Measurements from ENCODE around the gene MIDN. TPM values are rescaled to one million over a fixed set of nuclear protein-coding genes. Genes with fewer than 3 reads are reported as not detected.
"Not testable (repeated sequence)": the region's sequence is repeated elsewhere in the genome, so short reads cannot be mapped to it uniquely, and the experiment has no call there.

Gene MIDN
- 117 TPM for total RNA-seq

DNA sequence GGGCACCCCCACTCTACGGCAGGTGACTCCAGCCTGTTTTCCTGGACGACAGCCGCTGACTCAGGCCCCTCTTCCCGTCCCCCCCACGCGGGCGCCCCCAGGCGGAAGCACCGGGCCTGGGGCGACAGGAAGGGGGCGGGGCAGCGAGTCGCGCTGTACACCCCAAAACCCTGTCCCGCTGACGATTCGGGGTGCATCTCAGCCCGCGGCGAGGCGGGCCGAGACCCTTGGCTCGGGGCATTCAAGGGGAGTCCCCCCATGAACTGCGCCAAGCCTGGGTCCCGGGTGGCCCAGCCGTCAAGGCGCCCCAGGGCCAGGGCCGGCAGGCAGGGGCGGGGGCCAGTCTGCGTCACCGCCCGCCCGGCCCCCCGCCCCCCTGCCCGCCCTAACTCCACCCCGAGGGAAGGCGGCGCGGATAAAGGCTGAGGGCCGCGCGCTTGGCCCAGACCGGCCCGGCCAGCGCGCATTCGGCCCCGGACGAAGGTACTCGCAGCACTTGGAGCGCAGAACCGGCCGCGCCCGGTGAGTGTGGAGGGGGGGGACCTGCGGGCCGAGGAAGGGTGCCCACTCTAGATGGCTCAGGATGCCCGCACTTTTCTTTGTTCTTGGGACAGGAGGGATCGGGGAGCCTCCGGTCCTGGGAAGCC is at the start of gene MIDN:
Gene MIDN (plus strand): TSS at position 445 of the 647 bp plus-strand sequence. CDS start 1,714 bp downstream, outside the sequence.
- DNase-seq (ENCODE audit: low spot score) (peak; percentile 92), ATAC-seq (peak; percentile 19)
- intact Hi-C loops (cut with DNase I), result no loop called here

DNA sequence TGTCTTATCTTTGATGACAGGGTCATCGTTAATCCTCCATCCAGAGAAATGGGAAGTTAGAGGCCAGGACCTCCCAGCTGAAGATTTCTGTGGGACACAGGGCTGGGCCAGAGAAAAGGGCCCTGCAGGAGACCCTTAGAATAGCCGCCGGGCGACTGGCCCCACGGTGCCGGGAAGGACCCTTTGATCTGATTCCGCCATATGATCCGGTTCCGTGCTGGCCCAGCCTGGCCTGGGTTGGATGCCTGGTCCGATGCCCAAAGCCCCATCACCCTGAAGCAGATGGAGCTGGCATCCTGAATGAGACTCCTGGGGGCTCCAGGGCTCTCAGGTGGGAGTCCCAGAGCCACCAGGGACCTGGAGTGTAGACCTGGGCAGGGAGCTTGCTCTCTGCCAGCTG is 48.9 kb upstream of the MIDN start:
- intact Hi-C loops (cut with DNase I), result no loop called here

DNA sequence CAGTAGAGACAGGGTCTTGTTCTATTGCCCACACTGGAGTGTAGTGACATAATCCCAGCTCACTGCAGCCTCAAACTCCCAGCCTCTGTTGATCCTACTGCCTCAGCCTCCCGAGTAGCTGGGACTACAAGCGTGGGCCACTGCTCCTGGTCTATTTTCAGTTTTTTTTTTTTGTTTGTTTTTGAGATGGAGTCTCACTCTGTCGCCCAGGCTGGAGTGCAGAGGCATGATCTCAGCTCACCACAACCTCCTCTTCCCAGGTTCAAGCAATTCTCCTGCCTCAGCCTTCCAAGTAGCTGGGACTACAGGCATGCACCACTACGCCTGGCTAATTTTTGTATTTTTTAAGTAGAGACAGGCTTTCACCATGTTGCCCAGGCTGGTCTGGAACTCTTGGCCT is 47.8 kb upstream of the MIDN start:
- DNase-seq (ENCODE audit: low spot score); ATAC-seq; intact Hi-C loops (cut with DNase I): not testable (repeated sequence)

More for the DNA sequence above, 48.9 kb upstream of the MIDN start:
- DNase-seq (ENCODE audit: low spot score), result no peak
- no peak for ATAC-seq

DNA sequence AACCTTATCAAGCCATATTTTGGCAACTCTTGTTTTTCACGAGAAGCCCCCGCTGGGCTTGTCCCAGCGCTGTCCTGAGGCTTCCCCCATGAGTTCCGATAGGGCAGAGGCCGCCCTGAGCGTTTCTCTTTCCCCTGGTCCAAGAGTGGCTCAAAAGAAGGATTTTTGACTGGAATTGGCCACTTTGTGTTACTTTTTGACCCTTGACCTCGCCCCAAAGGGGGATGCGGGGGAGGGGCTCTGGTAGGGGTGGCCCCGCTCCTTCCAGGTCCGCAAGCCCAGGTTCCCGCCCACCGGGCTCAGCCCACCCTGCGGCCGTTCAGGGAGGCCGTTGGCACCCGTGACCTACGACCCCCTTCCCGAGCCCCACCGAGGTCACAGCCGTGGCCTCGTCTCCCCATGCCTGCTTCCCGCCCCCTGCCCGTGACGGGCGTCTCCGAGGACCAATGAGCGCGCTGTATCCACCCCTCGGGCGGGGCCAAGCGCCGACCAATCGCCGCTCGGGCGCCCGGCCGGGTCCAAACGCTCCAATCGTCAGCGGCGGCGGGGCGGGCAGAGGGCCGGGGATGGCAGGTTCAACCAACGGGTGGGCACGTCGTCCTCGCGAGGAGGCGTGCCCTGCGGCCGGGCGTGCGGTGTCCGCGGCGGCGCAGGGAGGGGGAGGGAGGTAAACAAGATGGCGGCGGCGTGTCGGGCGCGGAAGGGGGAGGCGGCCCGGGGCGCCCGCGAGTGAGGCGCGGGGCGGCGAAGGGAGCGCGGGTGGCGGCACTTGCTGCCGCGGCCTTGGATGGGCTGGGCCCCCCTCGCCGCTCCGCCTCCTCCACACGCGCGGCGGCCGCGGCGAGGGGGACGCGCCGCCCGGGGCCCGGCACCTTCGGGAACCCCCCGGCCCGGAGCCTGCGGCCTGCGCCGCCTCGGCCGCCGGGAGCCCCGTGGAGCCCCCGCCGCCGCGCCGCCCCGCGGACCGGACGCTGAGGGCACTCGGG is 43.0 kb upstream of the MIDN start, which contains the start of gene STK11:
Gene STK11 (plus strand): TSS at position 665 of the 986 bp plus-strand sequence. CDS start 1,136 bp downstream, outside the sequence.
- intact Hi-C loops (cut with DNase I), result no loop called here
- DNase-seq (ENCODE audit: low spot score) (peak; percentile 99), ATAC-seq (peak; percentile 96)

DNA sequence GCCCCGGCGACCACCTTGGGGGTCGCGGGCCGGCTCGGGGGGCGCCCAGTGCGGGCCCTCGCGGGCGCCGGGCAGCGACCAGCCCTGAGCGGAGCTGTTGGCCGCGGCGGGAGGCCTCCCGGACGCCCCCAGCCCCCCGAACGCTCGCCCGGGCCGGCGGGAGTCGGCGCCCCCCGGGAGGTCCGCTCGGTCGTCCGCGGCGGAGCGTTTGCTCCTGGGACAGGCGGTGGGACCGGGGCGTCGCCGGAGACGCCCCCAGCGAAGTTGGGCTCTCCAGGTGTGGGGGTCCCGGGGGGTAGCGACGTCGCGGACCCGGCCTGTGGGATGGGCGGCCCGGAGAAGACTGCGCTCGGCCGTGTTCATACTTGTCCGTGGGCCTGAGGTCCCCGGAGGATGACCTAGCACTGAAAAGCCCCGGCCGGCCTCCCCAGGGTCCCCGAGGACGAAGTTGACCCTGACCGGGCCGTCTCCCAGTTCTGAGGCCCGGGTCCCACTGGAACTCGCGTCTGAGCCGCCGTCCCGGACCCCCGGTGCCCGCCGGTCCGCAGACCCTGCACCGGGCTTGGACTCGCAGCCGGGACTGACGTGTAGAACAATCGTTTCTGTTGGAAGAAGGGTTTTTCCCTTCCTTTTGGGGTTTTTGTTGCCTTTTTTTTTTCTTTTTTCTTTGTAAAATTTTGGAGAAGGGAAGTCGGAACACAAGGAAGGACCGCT is 42.1 kb upstream of the MIDN start:
- ATAC-seq, result no peak
- DNase-seq (ENCODE audit: low spot score), result peak; percentile 66
- intact Hi-C loops (cut with DNase I), result no loop called here

DNA sequence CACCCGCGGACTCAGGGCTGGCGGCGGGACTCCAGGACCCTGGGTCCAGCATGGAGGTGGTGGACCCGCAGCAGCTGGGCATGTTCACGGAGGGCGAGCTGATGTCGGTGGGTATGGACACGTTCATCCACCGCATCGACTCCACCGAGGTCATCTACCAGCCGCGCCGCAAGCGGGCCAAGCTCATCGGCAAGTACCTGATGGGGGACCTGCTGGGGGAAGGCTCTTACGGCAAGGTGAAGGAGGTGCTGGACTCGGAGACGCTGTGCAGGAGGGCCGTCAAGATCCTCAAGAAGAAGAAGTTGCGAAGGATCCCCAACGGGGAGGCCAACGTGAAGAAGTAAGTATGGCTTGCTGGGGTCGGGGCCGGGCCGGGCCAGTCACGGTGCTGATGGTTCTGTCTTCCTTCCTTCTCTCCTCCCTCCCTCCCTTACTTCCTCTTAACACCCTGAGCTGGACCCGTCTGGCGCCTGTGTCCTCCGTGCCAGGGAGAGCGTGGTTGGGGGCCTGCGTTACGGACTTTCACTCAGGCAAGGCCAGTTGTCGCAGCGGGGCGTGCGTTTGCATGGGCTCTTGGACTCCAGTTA is 41.4 kb upstream of the MIDN start:
- intact Hi-C loops (cut with DNase I), result no loop called here

DNA sequence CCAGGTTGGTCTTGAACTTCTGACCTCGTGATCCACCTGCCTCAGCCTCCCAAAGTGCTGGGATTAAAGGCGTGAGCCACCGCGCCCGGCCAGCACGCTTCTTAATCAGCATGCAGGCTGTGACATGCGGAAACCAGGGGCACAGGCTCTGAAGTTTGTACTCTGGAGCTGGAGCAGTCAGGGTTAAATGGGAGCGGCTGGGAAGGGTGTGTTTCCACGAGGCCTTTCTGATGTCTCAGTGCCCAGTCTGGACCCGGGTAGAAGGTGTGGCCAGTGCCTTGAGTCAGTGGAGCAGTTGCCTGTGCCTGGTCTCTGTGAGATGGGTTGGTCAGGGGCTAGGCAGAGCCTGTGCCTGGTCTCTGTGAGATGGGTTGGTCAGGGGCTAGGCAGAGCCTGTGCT is 39.6 kb upstream of the MIDN start:
- intact Hi-C loops (cut with DNase I); ATAC-seq: not testable (repeated sequence)
- DNase-seq (ENCODE audit: low spot score), result peak; percentile 57

More for the DNA sequence above, 41.4 kb upstream of the MIDN start:
- peak; percentile 73 for DNase-seq (ENCODE audit: low spot score)
- ATAC-seq, result peak; percentile 43

DNA sequence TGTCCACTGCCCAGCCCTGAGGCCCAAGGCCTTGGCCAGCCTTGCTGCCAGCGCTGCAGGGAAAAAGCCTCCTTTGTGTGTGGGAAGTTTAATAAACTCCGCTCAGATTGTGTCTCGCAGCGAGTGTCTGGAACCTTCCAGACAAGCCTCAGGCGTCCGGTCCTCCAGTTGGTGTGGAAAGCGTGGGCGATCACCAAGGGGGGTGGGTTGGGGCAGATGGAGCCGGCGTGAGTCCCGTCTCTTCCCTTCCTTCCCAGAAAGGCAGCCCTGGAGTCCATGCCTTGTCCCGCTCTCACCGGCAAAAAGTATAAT is 38.2 kb upstream of the MIDN start:
- intact Hi-C loops (cut with DNase I), result no loop called here
- ATAC-seq, result no peak
- DNase-seq (ENCODE audit: low spot score), result peak; percentile 68

DNA sequence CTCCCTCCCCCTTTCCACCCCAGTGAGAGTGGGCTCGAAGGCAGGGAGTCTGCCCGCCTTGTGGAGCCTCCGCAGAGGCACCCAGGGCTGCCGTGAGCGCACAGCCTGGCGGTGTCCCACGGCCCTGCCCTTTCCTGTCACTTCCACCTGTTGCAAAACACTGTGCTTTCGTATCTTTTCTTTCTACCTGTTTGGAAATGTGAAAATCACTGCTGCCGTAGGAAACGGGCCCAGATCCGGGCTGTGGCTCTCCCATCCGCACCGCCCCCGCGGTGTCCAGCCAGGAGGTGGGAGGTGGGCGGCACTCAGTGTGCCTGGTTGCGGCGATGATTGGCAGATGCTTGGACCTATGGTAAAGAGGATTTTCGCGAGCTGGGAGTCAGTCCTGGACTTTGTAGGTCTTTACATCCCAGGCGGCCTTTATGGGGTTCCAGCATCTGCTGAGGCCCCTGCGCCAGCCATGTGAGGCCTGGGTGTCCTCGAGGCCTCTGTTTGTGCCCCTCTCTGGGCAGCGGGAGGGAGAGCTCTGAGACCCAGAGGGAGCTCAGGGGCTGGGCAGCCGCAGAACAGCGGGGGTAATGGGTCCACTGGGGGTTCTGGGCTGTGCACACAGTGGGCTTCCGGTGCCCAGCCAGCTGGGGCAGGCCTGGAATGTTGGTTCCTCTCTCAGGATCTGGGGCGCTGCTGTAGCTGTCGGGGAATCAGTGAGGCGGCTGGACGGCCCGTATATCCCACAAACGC is 36.7 kb upstream of the MIDN start:
- ATAC-seq (no peak), DNase-seq (ENCODE audit: low spot score) (peak; percentile 69)
- intact Hi-C loops (cut with DNase I), result no loop called here

DNA sequence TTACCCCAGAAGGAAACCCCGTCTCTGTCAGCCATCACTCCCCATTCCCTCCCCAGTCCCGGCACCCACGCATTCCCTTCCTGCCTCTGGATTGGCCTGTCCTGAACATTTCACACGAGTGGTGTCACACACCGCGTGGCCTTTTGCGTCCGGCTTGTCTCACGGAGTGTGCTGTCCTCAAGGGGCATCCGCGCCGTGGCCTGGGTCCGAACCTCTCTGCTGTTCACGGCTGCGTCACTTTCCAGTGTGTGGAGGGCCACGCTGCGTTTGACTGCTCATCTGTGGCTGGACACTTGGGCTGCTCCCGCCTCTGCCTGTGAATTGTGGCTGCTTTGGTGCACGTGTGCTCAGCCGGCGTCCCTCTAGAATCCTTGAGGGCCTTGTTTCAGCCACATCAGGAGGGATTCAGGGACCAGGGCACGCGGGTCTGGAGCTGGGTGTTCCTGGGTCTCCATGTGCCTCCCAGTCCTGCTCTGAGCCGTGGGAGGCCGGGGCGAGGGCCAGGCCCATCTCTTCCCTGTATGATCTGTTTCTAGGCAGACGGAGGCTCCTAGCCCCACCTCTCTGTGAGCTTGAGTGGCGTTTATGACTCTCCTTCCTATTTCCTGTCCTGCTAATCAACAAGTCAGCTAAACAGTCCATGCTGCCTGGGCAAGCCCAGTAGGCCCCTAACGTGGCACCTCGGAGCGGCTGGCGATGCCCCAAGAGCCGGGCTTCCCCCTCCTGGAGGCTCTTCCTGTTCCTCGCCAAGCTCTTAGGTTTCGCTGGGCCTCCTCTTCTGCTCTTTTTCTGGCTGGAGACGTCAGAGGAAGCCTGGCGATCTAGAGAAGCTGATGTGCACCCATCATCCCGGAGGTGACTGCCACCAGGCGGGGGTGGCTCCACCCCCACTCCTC is 34.7 kb upstream of the MIDN start:
- intact Hi-C loops (cut with DNase I), result no loop called here

DNA sequence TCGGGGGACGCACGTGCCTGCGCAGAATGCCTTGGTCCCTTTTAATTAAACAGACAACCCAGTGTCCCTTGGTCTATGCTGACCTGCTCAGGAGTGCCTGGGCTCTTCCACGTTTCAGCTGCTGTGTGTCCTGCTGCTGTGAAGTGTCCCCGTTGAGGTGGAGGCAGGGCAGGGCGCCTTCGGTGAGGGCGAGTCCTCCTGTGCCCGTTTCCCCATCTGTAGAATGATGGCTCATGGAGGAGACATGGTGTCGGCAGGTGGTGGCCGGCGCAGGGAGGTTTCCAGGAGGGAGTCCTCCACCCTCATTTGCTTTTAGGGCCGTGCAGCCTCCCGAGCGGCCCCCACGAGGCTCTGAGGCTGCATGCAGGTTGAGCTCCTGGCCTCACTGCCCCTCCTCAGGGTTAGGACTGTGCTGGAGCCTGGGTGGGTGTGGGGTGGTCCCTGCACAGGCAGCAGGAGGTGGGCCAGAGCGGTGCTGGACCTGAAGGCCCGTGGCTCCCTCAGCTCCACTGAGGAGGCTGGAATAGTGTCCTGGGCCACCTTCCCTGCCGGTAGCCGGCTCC is 34.0 kb upstream of the MIDN start:
- intact Hi-C loops (cut with DNase I), result no loop called here
- DNase-seq (ENCODE audit: low spot score), result no peak

More for the DNA sequence above, 34.7 kb upstream of the MIDN start:
- DNase-seq (ENCODE audit: low spot score) (no peak), ATAC-seq (peak; percentile 64)

DNA sequence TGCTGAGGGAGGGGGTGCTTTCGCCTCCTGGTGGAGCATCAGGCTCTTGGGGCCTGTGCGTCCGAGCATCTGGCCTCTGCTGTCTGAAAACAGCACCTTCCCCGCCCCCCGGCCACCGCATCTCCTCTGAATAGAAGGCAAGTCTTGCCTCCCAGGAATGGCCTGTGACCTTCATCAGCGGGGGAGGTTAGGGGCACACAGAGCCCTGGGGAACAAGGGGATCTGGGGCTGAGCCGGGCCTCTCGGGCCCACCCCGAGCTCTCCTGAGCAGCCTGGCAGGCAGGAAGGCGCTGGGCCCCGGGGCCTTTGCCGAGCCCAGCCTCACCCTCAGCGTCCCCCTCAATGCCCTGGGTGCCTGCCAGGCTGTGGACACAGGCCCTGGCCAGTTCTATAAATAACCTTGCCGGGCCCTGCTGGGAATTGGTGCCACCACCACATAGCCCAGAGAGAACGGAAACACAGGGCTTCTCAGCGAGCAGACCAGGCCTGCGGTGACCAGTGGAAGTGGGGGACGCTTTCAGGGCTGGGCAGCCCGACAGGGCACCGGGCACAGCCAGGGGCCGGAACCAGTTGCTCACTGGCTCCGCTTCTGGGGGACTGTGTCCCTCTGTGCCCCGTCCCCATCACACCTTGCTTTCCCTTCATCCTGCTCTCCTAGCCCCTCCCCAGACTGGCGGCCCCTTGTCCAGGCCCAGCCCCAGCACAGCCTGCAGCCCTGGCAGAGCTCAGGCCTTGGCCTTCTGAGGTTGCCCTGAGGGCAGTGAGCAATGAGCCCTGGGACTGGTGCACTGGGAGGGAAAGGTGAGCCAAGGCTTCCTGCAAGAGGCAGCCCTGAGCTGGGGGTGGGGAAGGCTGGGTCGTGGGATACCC is 33.3 kb upstream of the MIDN start:
- no peak for DNase-seq (ENCODE audit: low spot score)
- intact Hi-C loops (cut with DNase I), result no loop called here
- ATAC-seq, result peak; percentile 13

More for the DNA sequence above, 34.0 kb upstream of the MIDN start:
- no peak for ATAC-seq

DNA sequence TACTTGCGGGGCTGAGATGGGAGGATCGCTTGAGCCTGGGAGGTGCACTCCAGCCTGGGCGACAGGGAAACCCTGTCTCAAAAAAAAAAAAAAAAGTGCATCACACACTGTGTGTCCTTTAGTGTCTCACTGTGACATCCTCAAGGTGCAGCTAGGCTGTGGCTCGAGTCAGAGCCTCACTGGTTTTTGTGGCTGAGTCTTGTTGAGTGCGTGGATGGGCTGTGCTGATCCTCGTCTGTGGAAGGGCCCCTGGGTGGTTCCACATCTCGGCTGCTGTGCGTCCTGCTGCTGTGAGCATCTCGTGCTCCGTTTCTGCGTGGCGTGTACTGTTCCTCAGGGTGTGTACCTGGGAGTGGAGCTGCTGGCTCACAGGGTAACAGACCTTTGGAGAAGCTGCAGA is 31.6 kb upstream of the MIDN start:
- intact Hi-C loops (cut with DNase I), result no loop called here
- DNase-seq (ENCODE audit: low spot score), result no peak
- ATAC-seq, result no peak

DNA sequence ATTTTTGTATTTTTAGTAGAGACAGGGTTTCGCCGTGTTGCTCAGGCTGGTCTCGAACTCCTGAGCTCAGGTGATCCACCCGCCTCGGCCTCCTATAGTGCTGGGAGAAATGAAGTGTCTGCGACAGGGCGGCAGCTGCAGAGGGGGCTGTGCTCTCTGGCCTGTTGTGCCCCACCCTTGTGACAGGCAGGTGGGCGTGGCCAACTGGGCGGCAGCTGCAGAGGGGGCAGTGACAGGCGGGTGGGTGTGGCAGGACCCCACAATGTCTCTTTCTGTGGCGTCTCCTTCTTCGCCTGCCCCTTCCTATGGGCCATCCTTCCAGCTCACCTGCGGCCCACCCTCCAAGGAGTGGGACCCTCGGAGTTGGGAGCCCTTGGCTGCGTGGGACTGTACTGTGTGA is 31.0 kb upstream of the MIDN start:
- intact Hi-C loops (cut with DNase I), result no loop called here
- DNase-seq (ENCODE audit: low spot score) (no peak), ATAC-seq (no peak)

DNA sequence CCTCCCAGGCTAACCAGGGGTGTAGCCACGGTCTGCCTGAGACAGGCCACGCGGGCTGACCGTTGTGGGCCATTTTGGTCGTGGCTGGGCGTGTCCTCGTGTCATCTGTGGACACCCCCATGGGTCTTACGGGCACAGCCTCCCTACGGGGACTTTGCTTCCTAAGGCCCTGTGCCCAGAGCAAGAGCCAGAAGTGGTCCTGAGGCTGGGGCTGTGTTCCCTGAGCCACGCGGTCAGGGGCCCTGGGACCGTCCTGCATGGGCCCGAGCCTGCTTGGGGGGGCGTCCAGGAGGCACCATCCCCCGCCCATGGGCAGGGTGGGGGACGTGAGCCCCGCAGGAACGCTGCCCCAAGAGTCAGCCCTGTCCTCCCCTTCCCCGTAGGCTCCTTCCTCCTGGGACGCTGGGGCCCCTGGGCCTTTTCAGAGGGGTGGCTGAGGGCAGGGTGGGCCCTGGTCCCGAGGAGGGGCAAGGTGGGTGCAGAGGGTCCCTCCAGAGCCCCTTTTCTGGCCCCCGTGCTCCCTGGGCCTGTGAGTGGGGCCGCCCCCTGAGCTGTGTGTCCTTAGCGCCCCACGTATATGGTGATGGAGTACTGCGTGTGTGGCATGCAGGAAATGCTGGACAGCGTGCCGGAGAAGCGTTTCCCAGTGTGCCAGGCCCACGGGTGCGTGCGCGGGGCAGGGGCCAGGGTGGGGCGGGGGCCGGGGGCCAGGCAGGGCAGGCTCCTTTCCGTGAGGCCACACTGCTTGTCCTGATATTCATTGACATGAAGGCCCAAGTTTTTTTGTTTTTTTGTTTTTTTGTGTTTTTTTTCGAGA is 29.4 kb upstream of the MIDN start:
- intact Hi-C loops (cut with DNase I), result no loop called here
- DNase-seq (ENCODE audit: low spot score) (no peak), ATAC-seq (no peak)
